ENCODE measurements around the gene ARAP2. TPM values are rescaled to one million over a fixed set of nuclear protein-coding genes. Genes with fewer than 3 reads are reported as not detected.

Gene ARAP2
- total RNA-seq, 4 donors from 2014 or later, result 12.4 to 65.6 (median 27.5) TPM

- Histone ChIP-seq H3K4me3 (no peak overlapping the region), H3K27me3 (no peaks in the 10 kb centered on the region), H3K36me3 (no peaks in the 10 kb centered on the region), H3K4me1 (peaks cover 0 to 19% (median 2%) of the 10 kb centered on the region in 4 donors), H3K9me3 (no peaks in the 10 kb centered on the region), H3K27ac (no peak overlapping the region)
- no peak for TF ChIP-seq EP300 (IDR thresholded peaks at IDR 0.05)
- TF ChIP-seq POLR2A (IDR thresholded peaks at IDR 0.05), result no peak
- TF ChIP-seq CTCF (IDR thresholded peaks at IDR 0.05), result no peak
- 79 to 82% methylated on average over 9 of the region's 9 CpGs for WGBS, 2 donors
- no peak for DNase-seq (ENCODE audit: low spot score in 2 of 2)
Measured at GRCh38 chr4:36207831-36208520, 36.3 kb downstream of the ARAP2 start.

GRCh38 chr4:36207367-36207766, 36.9 kb downstream of the ARAP2 start:
- H3K36me3 ChIP-seq, result no peaks in the 10 kb centered on the region
- 94 to 98% methylated on average over 1 of the region's 1 CpG for WGBS, 2 donors
- no peaks in the 10 kb centered on the region for H3K9me3 ChIP-seq
- no peak overlapping the region for H3K4me3 ChIP-seq
- no peaks in the 10 kb centered on the region for H3K27me3 ChIP-seq
- no peak for DNase-seq (ENCODE audit: low spot score in 2 of 2)
- H3K27ac ChIP-seq, result no peak overlapping the region
- TF ChIP-seq EP300 (IDR thresholded peaks at IDR 0.05) (no peak), CTCF (IDR thresholded peaks at IDR 0.05) (no peak), POLR2A (IDR thresholded peaks at IDR 0.05) (no peak)
- H3K4me1 ChIP-seq, result peaks cover 0 to 19% (median 2%) of the 10 kb centered on the region in 4 donors

- 86 to 89% methylated on average over 3 of the region's 3 CpGs for WGBS, 2 donors
- Histone ChIP-seq H3K36me3 (no peaks in the 10 kb centered on the region), H3K4me3 (no peak overlapping the region), H3K4me1 (peaks cover 0 to 19% (median 2%) of the 10 kb centered on the region in 4 donors), H3K9me3 (no peaks in the 10 kb centered on the region), H3K27me3 (no peaks in the 10 kb centered on the region), H3K27ac (no peak overlapping the region)
- TF ChIP-seq CTCF (IDR thresholded peaks at IDR 0.05) (no peak), POLR2A (IDR thresholded peaks at IDR 0.05) (no peak), EP300 (IDR thresholded peaks at IDR 0.05) (no peak)
- DNase-seq (ENCODE audit: low spot score in 2 of 2), result no peak
Measured at GRCh38 chr4:36206603-36207311, 37.6 kb downstream of the ARAP2 start.

GRCh38 chr4:36206012-36206411, 38.3 kb downstream of the ARAP2 start:
- Histone ChIP-seq H3K9me3 (no peaks in the 10 kb centered on the region), H3K4me3 (no peak overlapping the region), H3K4me1 (peaks cover 0 to 19% (median under 1%) of the 10 kb centered on the region in 4 donors), H3K27ac (no peak overlapping the region), H3K36me3 (no peaks in the 10 kb centered on the region), H3K27me3 (no peaks in the 10 kb centered on the region)
- DNase-seq (ENCODE audit: low spot score in 2 of 2), result no peak
- TF ChIP-seq CTCF (IDR thresholded peaks at IDR 0.05) (no peak), EP300 (IDR thresholded peaks at IDR 0.05) (no peak), POLR2A (IDR thresholded peaks at IDR 0.05) (no peak)
- WGBS, 2 donors, result 92 to 98% methylated on average over 3 of the region's 3 CpGs

- no peak overlapping the region for H3K27ac ChIP-seq
- no peak overlapping the region for H3K4me3 ChIP-seq
- no peak for DNase-seq (ENCODE audit: low spot score in 2 of 2)
- peaks cover 0 to 18% (median 0%) of the 10 kb centered on the region in 3 donors for H3K36me3 ChIP-seq
- TF ChIP-seq CTCF (IDR thresholded peaks at IDR 0.05) (no peak), POLR2A (IDR thresholded peaks at IDR 0.05) (no peak), EP300 (IDR thresholded peaks at IDR 0.05) (no peak)
- H3K27me3 ChIP-seq, result no peaks in the 10 kb centered on the region
- 98 to 100% methylated on average over 3 to 4 of the region's 4 CpGs for WGBS, 2 donors
- no peaks in the 10 kb centered on the region for H3K9me3 ChIP-seq
- no peaks in the 10 kb centered on the region for H3K4me1 ChIP-seq
Measured at GRCh38 chr4:36198861-36199260, 45.5 kb downstream of the ARAP2 start.

Measured in tibial nerve (tissue), 4 donors.